MM.1S (cell line): ENCODE measurements around the gene CDPF1.

Experiments used
- CTCF ChIP-seq: fragments of 300-600 bp; sonication (generic); IDR thresholded peaks from 2 replicates; pipeline ENCODE4 v1.5.1; 2016; ENCODE audit warnings: antibody characterized with exemption, low read length, mixed read lengths
- EZH2phosphoT487 ChIP-seq: fragments of 300-600 bp; sonication (generic); IDR thresholded peaks from 2 replicates; pipeline ENCODE4 v1.6.1; 2018; ENCODE audit warnings: antibody characterized with exemption, low read length

GRCh38 chr22:46244771-46245170 is 5.3 kb downstream of the CDPF1 start:
- TF ChIP-seq CTCF (no peak), EZH2phosphoT487 (no peak)
